Measurements from ENCODE around the gene MANBA. TPM values are rescaled to one million over a fixed set of nuclear protein-coding genes. Genes with fewer than 3 reads are reported as not detected.
"Not testable (repeated sequence)": the region's sequence is repeated elsewhere in the genome, so short reads cannot be mapped to it uniquely, and the experiment has no call there.

The MANBA gene
- total RNA-seq, 1 donor from 2014 or later = 38.3 TPM

GRCh38 chr4:102620697-102621497 is 139.9 kb downstream of the MANBA start:
- peak overlapping the region; percentile 74 for H3K4me2 ChIP-seq (ENCODE audit: low read length)
- H2AFZ ChIP-seq (ENCODE audit: low read depth, low read length) = no peak overlapping the region
- no peaks in the 10 kb centered on the region for H3K9me3 Mint-ChIP-seq (ENCODE audit: unreplicated experiment)
- H3K27ac ChIP-seq (ENCODE audit: low read depth, low read length) = peak overlapping the region; percentile 71
- H3K27ac Mint-ChIP-seq (ENCODE audit: unreplicated experiment) = peak overlapping the region; percentile 89
- H3K4me1 Mint-ChIP-seq (ENCODE audit: low read depth, unreplicated experiment) = peaks cover 32% of the 10 kb centered on the region
- no peaks in the 10 kb centered on the region for H3K9me3 ChIP-seq (ENCODE audit: insufficient read depth, low read depth, low read length)
- TF ChIP-seq CTCF (IDR thresholded peaks at IDR 0.05; ENCODE audit: insufficient read depth, low read depth, low read length) (peak; percentile 73), EZH2 (IDR thresholded peaks at IDR 0.05; ENCODE audit: insufficient read depth, low read length) (no peak)
- H3K79me2 ChIP-seq (ENCODE audit: insufficient read depth, low read length) = no peaks in the 10 kb centered on the region
- H3K4me3 Mint-ChIP-seq (ENCODE audit: unreplicated experiment) = peak overlapping the region; percentile 74
- H4K20me1 ChIP-seq (ENCODE audit: insufficient read depth, low read length) = no peaks in the 10 kb centered on the region
- no peaks in the 10 kb centered on the region for H3K27me3 Mint-ChIP-seq (ENCODE audit: low read depth, unreplicated experiment)
- FAIRE-seq = peak; percentile 17
- peaks cover 9% of the 10 kb centered on the region for H3K36me3 Mint-ChIP-seq (ENCODE audit: low read depth, unreplicated experiment)
- no peaks in the 10 kb centered on the region for H3K27me3 ChIP-seq (ENCODE audit: insufficient read depth, low read length)
- H3K4me3 ChIP-seq (ENCODE audit: insufficient read depth, low read depth, low read length) = peak overlapping the region; percentile 14
- H3K9ac ChIP-seq (ENCODE audit: low read length) = peak overlapping the region; percentile 60
- H3K36me3 ChIP-seq (ENCODE audit: insufficient read depth, low read length) = no peaks in the 10 kb centered on the region
- peaks cover 20% of the 10 kb centered on the region for H3K4me1 ChIP-seq (ENCODE audit: insufficient read depth, low read length)
- peak; percentile 85 for DNase-seq (ENCODE audit: low read depth)

GRCh38 chr4:102619776-102620631 is 140.8 kb downstream of the MANBA start:
- Histone ChIP-seq H3K4me2 (ENCODE audit: low read length) (peak overlapping the region; percentile 74), H3K4me3 (ENCODE audit: insufficient read depth, low read depth, low read length) (peak overlapping the region; percentile 14)
- peak overlapping the region; percentile 89 for H3K27ac Mint-ChIP-seq (ENCODE audit: unreplicated experiment)

GRCh38 chr4:102619021-102619420 is 141.7 kb downstream of the MANBA start:
- H4K20me1 ChIP-seq (ENCODE audit: insufficient read depth, low read length); H3K79me2 ChIP-seq (ENCODE audit: insufficient read depth, low read length); H3K9ac ChIP-seq (ENCODE audit: low read length); H3K9me3 Mint-ChIP-seq (ENCODE audit: unreplicated experiment); H3K27ac Mint-ChIP-seq (ENCODE audit: unreplicated experiment); H3K27me3 ChIP-seq (ENCODE audit: insufficient read depth, low read length); H3K4me3 ChIP-seq (ENCODE audit: insufficient read depth, low read depth, low read length); H3K4me3 Mint-ChIP-seq (ENCODE audit: unreplicated experiment); H3K4me2 ChIP-seq (ENCODE audit: low read length); H3K27ac ChIP-seq (ENCODE audit: low read depth, low read length); FAIRE-seq; H3K27me3 Mint-ChIP-seq (ENCODE audit: low read depth, unreplicated experiment); H2AFZ ChIP-seq (ENCODE audit: low read depth, low read length); DNase-seq (ENCODE audit: low read depth); H3K9me3 ChIP-seq (ENCODE audit: insufficient read depth, low read depth, low read length): not testable (repeated sequence)
- Mint-ChIP-seq H3K36me3 (ENCODE audit: low read depth, unreplicated experiment) (peaks cover 22% of the 10 kb centered on the region), H3K4me1 (ENCODE audit: low read depth, unreplicated experiment) (peaks cover 29% of the 10 kb centered on the region)
- peaks cover 13% of the 10 kb centered on the region for H3K36me3 ChIP-seq (ENCODE audit: insufficient read depth, low read length)
- peaks cover 20% of the 10 kb centered on the region for H3K4me1 ChIP-seq (ENCODE audit: insufficient read depth, low read length)

More at GRCh38 chr4:102619776-102620631, 140.8 kb downstream of the MANBA start:
- H3K27me3 Mint-ChIP-seq (ENCODE audit: low read depth, unreplicated experiment); H3K9me3 ChIP-seq (ENCODE audit: insufficient read depth, low read depth, low read length); H3K4me3 Mint-ChIP-seq (ENCODE audit: unreplicated experiment); H2AFZ ChIP-seq (ENCODE audit: low read depth, low read length); FAIRE-seq; H3K36me3 ChIP-seq (ENCODE audit: insufficient read depth, low read length); H4K20me1 ChIP-seq (ENCODE audit: insufficient read depth, low read length); H3K27me3 ChIP-seq (ENCODE audit: insufficient read depth, low read length); H3K9me3 Mint-ChIP-seq (ENCODE audit: unreplicated experiment); H3K79me2 ChIP-seq (ENCODE audit: insufficient read depth, low read length): not testable (repeated sequence)
- Mint-ChIP-seq H3K4me1 (ENCODE audit: low read depth, unreplicated experiment) (peaks cover 32% of the 10 kb centered on the region), H3K36me3 (ENCODE audit: low read depth, unreplicated experiment) (peaks cover 15% of the 10 kb centered on the region)
- Histone ChIP-seq H3K9ac (ENCODE audit: low read length) (peak overlapping the region; percentile 60), H3K27ac (ENCODE audit: low read depth, low read length) (peak overlapping the region; percentile 71), H3K4me1 (ENCODE audit: insufficient read depth, low read length) (peaks cover 20% of the 10 kb centered on the region)
- DNase-seq (ENCODE audit: low read depth) = peak; percentile 66

Data from astrocyte (in vitro differentiated cells and primary cell).